A673 (cell line): ENCODE results near the gene NAT10. TPM values are rescaled to one million over a fixed set of nuclear protein-coding genes. Genes with fewer than 3 reads are reported as not detected.
A peak's percentile ranks its signal among the peaks of the same experiment; 100 is the strongest.

ENCODE experiments used
- BruUV-seq: library from RNA; stranded (reverse); fragments of 400-500 nt; replicated peaks from 2 replicates; lab custom pipeline; 2021; lab: Mats Ljungman, UMichigan
- CTCF ChIA-PET: fragments of 300-600 bp; sonication (Branson Sonifier 250); formaldehyde crosslinking; loops from one replicate; lab custom pipeline; 2022; ENCODE audit warnings: antibody characterized with exemption; lab: Charles Lee
- POLR2A ChIA-PET: fragments of 300-600 bp; sonication (Branson Sonifier 250); formaldehyde crosslinking; loops from one replicate; lab custom pipeline; 2022; ENCODE audit warnings: antibody characterized with exemption; ENCODE audit not compliant: low non-redundant PET; lab: Charles Lee
- DNase-seq: peaks from one replicate; pipeline ENCODE4 v3.0.0-alpha.2; 2015; ENCODE audit warnings: low spot score
- H3K27ac ChIP-seq: fragments of 200-600 bp; sonication (generic); 2 replicates; pipeline ENCODE4 v1.5.1; 2016; ENCODE audit warnings: mixed run types, low read depth, mild to moderate bottlenecking, mixed read lengths, antibody characterized with exemption, low read length; ENCODE audit not compliant: poor library complexity, severe bottlenecking
- H3K27me3 ChIP-seq: fragments of 200-600 bp; sonication (generic); replicated peaks from 2 replicates; pipeline ENCODE4 v1.6.1; 2017; ENCODE audit warnings: mixed run types, low read depth, mild to moderate bottlenecking, mixed read lengths, antibody characterized with exemption, low read length; ENCODE audit not compliant: insufficient read depth, poor library complexity
- H3K36me3 ChIP-seq: fragments of 200-600 bp; sonication (generic); 2 replicates; pipeline ENCODE4 v1.6.1; 2016; ENCODE audit warnings: mixed run types, mild to moderate bottlenecking, mixed read lengths, antibody characterized with exemption, low read length; ENCODE audit not compliant: insufficient read depth, poor library complexity, severe bottlenecking
- H3K4me1 ChIP-seq: fragments of 200-600 bp; sonication (generic); 2 replicates; pipeline ENCODE4 v1.6.1; 2017; ENCODE audit warnings: mixed run types, mild to moderate bottlenecking, mixed read lengths, antibody characterized with exemption, low read length; ENCODE audit not compliant: insufficient read depth, poor library complexity, severe bottlenecking
- H3K4me3 ChIP-seq: fragments of 200-600 bp; sonication (generic); 2 replicates; pipeline ENCODE4 v1.5.1; 2016; ENCODE audit warnings: low read depth, mixed run types, mild to moderate bottlenecking, mixed read lengths, low read length; ENCODE audit not compliant: poor library complexity, severe bottlenecking
- H3K9me3 ChIP-seq: fragments of 200-600 bp; sonication (generic); 2 replicates; pipeline ENCODE4 v1.6.1; 2016; ENCODE audit warnings: mixed run types, low read depth, mild to moderate bottlenecking, mixed read lengths, antibody characterized with exemption, low read length; ENCODE audit not compliant: poor library complexity, severe bottlenecking
- CTCF ChIP-seq: fragments of 300-800, 200-600 bp; sonication (generic); conservative IDR thresholded peaks from 2 replicates; pipeline ENCODE4 v1.5.1; 2017; ENCODE audit warnings: low read depth, mild to moderate bottlenecking, antibody characterized with exemption, low read length, moderate library complexity, mixed read lengths
- EZH2 ChIP-seq: fragments of 200-600 bp; sonication (generic); IDR thresholded peaks from 2 replicates; pipeline ENCODE4 v1.6.1; 2017; ENCODE audit warnings: borderline replicate concordance, low read depth, mild to moderate bottlenecking, mixed read lengths, antibody characterized with exemption, low read length; ENCODE audit not compliant: poor library complexity, severe bottlenecking
- intact Hi-C: fragments of 100-400 bp; cut with micrococcal nuclease; formaldehyde crosslinking; loops from one replicate; pipeline ENCODE4 v1.10.0; 2022; ENCODE audit not compliant: unreplicated experiment
- total RNA-seq: library from RNA; stranded (reverse); gene quantifications from 2 replicates; pipeline ENCODE4 v1.2.3, GENCODE V29; 2021

Gene NAT10
- total RNA-seq, 1 experiment from 2014 or later, result 192 TPM

GRCh38 chr11:34150494-34151151 lies 45.2 kb downstream of the NAT10 start:
- H3K27me3 ChIP-seq, result no peaks in the 10 kb centered on the region
- peak overlapping the region; percentile 35 for H3K27ac ChIP-seq
- peaks cover 16% of the 10 kb centered on the region for H3K4me1 ChIP-seq
- intact Hi-C loops, result no loop called here
- peaks cover 99% of the 10 kb centered on the region for H3K36me3 ChIP-seq
- H3K9me3 ChIP-seq, result no peaks in the 10 kb centered on the region
- no TSS peak for BruUV-seq
- ChIA-PET POLR2A (interaction anchor here (0.6 kb wide), 1 partner anchor 9 kb away, joined by 3 read pairs; no protein-coding TSS in a partner anchor), CTCF (interaction anchor here (0.6 to 1.3 kb wide), 4 partner anchors 24 to 342 kb away, joined by 3 to 5 read pairs (median 5); no protein-coding TSS in a partner anchor)
- no peak overlapping the region for H3K4me3 ChIP-seq
- peak; percentile 89 for DNase-seq
- TF ChIP-seq CTCF (no peak), EZH2 (no peak)

GRCh38 chr11:34151166-34151565 lies 45.7 kb downstream of the NAT10 start:
- ChIA-PET CTCF (interaction anchor here (1.2 kb wide), 1 partner anchor 341 kb away, joined by 3 read pairs; no protein-coding TSS in a partner anchor), POLR2A (interaction anchor here (0.7 kb wide), 1 partner anchor 177 kb away, joined by 3 read pairs; no protein-coding TSS in a partner anchor)
- intact Hi-C loops, result no loop called here
- Histone ChIP-seq H3K4me3 (no peak overlapping the region), H3K27ac (peak overlapping the region; percentile 35), H3K36me3 (peaks cover 99% of the 10 kb centered on the region), H3K4me1 (peaks cover 16% of the 10 kb centered on the region), H3K9me3 (no peaks in the 10 kb centered on the region), H3K27me3 (no peaks in the 10 kb centered on the region)
- BruUV-seq, result TSS peak; percentile 76
- no peak for DNase-seq
- no peak for TF ChIP-seq EZH2

GRCh38 chr11:34151916-34152845 lies 46.8 kb downstream of the NAT10 start:
- POLR2A ChIA-PET, result interaction anchor here (0.7 kb wide), 1 partner anchor 178 kb away, joined by 3 read pairs; no protein-coding TSS in a partner anchor
- intact Hi-C loops, result no loop called here

More at GRCh38 chr11:34151916-34152845, 46.8 kb downstream of the NAT10 start:
- BruUV-seq, result no TSS peak
- Histone ChIP-seq H3K36me3 (peaks cover 94% of the 10 kb centered on the region), H3K27me3 (no peaks in the 10 kb centered on the region), H3K27ac (peak overlapping the region; percentile 39), H3K4me3 (no peak overlapping the region), H3K4me1 (peaks cover 16% of the 10 kb centered on the region), H3K9me3 (no peaks in the 10 kb centered on the region)
- CTCF ChIA-PET, result interaction anchor here (0.6 to 0.8 kb wide), 2 partner anchors 22 to 1074 kb away, joined by 3 to 4 read pairs; no protein-coding TSS in a partner anchor
- TF ChIP-seq EZH2 (no peak), CTCF (no peak)
- no peak for DNase-seq
